Panc1 (cell line): ENCODE data around the gene ZNF222. TPM values are rescaled to one million over a fixed set of nuclear protein-coding genes. Genes with fewer than 3 reads are reported as not detected.

ENCODE experiments used
- ATAC-seq: fragments of 200-7000 bp; cut with Tn5 transposase; 2 replicates; pipeline ENCODE4 v1.9.1; 2020; ENCODE audit warnings: mild to moderate bottlenecking, moderate library complexity
- BruUV-seq: library from RNA; stranded (reverse); fragments of 400-500 nt; replicated peaks from 2 replicates; lab custom pipeline; 2021; lab: Mats Ljungman, UMichigan
- CTCF ChIA-PET: fragments of 300-600 bp; sonication (Branson Sonifier 250); formaldehyde crosslinking; loops from one replicate; lab custom pipeline; 2022; ENCODE audit warnings: antibody characterized with exemption; lab: Charles Lee
- POLR2A ChIA-PET: fragments of 300-600 bp; sonication (Branson Sonifier 250); formaldehyde crosslinking; loops from one replicate; lab custom pipeline; 2022; ENCODE audit warnings: antibody characterized with exemption; lab: Charles Lee
- DNase-seq: peaks from one replicate; pipeline ENCODE4 v3.0.0-alpha.2; 2010; ENCODE audit warnings: low read depth, low spot score
- H3K27ac ChIP-seq: 2 replicates; pipeline ENCODE4 v1.5.1; 2011; ENCODE audit warnings: mild to moderate bottlenecking, low read length, inconsistent platforms
- H3K27me3 ChIP-seq: fragments of 200-500 bp; sonication (Bioruptor generic); 2 replicates; pipeline ENCODE4 v1.6.0; 2014; ENCODE audit warnings: low read length, inconsistent platforms; ENCODE audit not compliant: control insufficient read depth, insufficient read depth
- H3K36me3 ChIP-seq: fragments of 200-500 bp; sonication (Bioruptor generic); 2 replicates; pipeline ENCODE4 v1.5.1; 2014; ENCODE audit warnings: inconsistent platforms, mild to moderate bottlenecking, low read length, moderate library complexity; ENCODE audit not compliant: control insufficient read depth, insufficient read depth
- H3K4me1 ChIP-seq: 2 replicates; pipeline ENCODE4 v1.5.1; 2011; ENCODE audit warnings: inconsistent platforms, mild to moderate bottlenecking, low read length, moderate library complexity; ENCODE audit not compliant: control insufficient read depth, insufficient read depth
- H3K4me3 ChIP-seq, 2 experiments: 2 replicates each; pipeline ENCODE4 v1.5.1; 2011 to 2012; ENCODE audit warnings: low read depth in 2 of 2, low read length in 2 of 2, mild to moderate bottlenecking in 2 of 2, inconsistent platforms in 1 of 2, moderate library complexity in 1 of 2
- H3K9me3 ChIP-seq: fragments of 200-500 bp; sonication (Bioruptor generic); 2 replicates; pipeline ENCODE4 v1.5.1; 2014; ENCODE audit warnings: low read depth, mild to moderate bottlenecking, inconsistent platforms, low read length, moderate library complexity; ENCODE audit not compliant: control insufficient read depth, insufficient read depth
- POLR2AphosphoS5 ChIP-seq: IDR thresholded peaks from 2 replicates; pipeline ENCODE4 v1.6.1; 2012; ENCODE audit warnings: mild to moderate bottlenecking, low read depth, low read length, moderate library complexity
- SIN3A ChIP-seq: IDR thresholded peaks from 2 replicates; pipeline ENCODE4 v1.6.1; 2012; ENCODE audit warnings: low read depth, mild to moderate bottlenecking, low read length, moderate library complexity, borderline replicate concordance; ENCODE audit not compliant: insufficient read depth
- TCF7L2 ChIP-seq: IDR thresholded peaks from 2 replicates; pipeline ENCODE4 v1.6.1; 2011; ENCODE audit warnings: mild to moderate bottlenecking, low read depth, low read length, inconsistent platforms
- in situ Hi-C: cut with HindIII; loops from 2 replicates; pipeline ENCODE4 v1.10.0; 2016; ENCODE audit warnings: low sequenced_read_pairs, low pct_unique_long_range_greater_than_20kb
- intact Hi-C: fragments of 100-400 bp; cut with micrococcal nuclease; formaldehyde crosslinking; loops from one replicate; pipeline ENCODE4 v1.10.0; 2022; ENCODE audit not compliant: unreplicated experiment
- total RNA-seq: library from RNA; stranded (reverse); gene quantifications from one replicate; pipeline ENCODE4 v1.2.1, GENCODE V29; 2021; ENCODE audit not compliant: unreplicated experiment
- TF ChIP-seq, protein P1 (sequence below): fragments of 450-650 bp; IDR thresholded peaks from 2 replicates; pipeline ENCODE4 v1.5.1; 2017; ENCODE audit warnings: mild to moderate bottlenecking
- TF ChIP-seq, protein P2 (sequence below), 2 experiments: IDR thresholded peaks; 2 replicates each; pipeline ENCODE4 v1.6.1; 2011 to 2012; ENCODE audit warnings: low read depth in 2 of 2, control low read depth in 1 of 2, low read length in 1 of 2, mild to moderate bottlenecking in 1 of 2, moderate library complexity in 1 of 2; ENCODE audit not compliant: insufficient read depth in 1 of 2

Gene ZNF222
- total RNA-seq, 1 experiment from 2014 or later = 3.1 TPM

DNA sequence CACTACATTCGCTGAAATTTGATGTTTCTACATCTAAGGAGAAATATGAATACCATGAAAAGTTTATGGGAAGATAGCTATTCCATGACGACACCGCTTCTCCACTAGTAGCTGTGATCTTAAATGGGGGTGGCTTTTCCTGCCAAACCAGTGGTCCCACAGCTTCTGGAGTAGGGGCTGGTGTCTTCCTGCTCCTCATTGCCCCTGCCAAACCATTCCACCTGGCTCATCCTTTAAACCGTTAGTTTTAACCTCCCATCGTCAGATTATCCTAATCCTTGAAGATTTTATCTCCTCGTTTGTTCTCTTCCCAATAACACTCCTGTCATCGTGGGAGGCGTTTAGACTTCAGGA lies 23.0 kb upstream of the ZNF222 start:
- ATAC-seq = no peak
- DNase-seq = no peak
- BruUV-seq = no TSS peak

DNA sequence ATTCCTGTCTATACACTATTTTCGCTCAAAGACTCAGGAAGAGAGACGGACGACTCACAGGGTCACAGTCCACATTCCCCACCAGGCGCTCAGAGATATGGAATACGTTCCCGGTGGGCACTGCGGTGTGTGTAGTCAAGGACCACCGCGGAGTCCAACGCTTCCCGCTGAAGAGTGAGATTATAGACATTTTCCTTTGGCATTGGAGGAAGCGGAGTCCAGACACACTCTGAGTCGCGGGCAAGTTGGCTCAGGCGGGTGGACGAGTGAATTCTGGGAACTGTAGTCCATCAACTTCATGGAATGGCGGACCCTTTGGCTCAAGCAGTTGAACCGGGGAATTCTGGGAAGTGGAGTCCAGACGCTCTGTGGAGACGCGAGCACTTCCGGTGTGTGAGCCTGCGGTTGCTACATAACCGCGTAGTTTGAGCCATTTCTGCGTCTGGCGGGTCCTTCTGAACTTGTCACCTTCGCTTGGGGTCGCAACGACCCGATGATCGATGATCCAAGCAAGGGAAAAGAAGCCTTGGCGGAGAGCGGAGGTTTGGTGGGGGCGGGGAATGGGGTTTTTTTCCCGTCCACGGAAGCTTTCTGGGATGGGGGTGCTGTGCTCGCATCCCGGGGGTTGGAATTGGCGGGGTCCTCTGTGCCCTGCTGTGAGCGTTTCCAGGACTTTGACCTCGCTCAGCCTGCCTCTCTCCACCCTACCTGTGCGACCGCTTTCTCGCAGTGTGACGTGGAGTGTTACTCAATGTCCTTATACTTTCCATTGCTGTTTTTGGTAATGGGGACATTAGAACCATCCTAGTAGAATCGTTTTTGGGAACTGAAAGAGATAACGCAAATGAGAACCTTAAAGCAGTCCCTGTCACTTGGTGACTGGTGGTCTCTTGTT lies 22.4 kb upstream of the ZNF222 start, which contains the start of gene ZNF230:
ZNF230 (plus strand) TSS at position 392 of the 895 bp plus-strand sequence. CDS start 4,122 bp downstream, outside the sequence.
- no peaks in the 10 kb centered on the region for H3K27me3 ChIP-seq
- ATAC-seq = peak; percentile 99
- TSS peak; percentile 93 for BruUV-seq
- TF ChIP-seq, protein P1, sequence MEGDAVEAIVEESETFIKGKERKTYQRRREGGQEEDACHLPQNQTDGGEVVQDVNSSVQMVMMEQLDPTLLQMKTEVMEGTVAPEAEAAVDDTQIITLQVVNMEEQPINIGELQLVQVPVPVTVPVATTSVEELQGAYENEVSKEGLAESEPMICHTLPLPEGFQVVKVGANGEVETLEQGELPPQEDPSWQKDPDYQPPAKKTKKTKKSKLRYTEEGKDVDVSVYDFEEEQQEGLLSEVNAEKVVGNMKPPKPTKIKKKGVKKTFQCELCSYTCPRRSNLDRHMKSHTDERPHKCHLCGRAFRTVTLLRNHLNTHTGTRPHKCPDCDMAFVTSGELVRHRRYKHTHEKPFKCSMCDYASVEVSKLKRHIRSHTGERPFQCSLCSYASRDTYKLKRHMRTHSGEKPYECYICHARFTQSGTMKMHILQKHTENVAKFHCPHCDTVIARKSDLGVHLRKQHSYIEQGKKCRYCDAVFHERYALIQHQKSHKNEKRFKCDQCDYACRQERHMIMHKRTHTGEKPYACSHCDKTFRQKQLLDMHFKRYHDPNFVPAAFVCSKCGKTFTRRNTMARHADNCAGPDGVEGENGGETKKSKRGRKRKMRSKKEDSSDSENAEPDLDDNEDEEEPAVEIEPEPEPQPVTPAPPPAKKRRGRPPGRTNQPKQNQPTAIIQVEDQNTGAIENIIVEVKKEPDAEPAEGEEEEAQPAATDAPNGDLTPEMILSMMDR = no peak
- TF ChIP-seq SIN3A (peak; percentile 60; the same call in 1 of the 2 replicates), TCF7L2 (peak; percentile 62), POLR2AphosphoS5 (peak; percentile 52; the same call in 1 of the 2 replicates)
- TF ChIP-seq, protein P2, sequence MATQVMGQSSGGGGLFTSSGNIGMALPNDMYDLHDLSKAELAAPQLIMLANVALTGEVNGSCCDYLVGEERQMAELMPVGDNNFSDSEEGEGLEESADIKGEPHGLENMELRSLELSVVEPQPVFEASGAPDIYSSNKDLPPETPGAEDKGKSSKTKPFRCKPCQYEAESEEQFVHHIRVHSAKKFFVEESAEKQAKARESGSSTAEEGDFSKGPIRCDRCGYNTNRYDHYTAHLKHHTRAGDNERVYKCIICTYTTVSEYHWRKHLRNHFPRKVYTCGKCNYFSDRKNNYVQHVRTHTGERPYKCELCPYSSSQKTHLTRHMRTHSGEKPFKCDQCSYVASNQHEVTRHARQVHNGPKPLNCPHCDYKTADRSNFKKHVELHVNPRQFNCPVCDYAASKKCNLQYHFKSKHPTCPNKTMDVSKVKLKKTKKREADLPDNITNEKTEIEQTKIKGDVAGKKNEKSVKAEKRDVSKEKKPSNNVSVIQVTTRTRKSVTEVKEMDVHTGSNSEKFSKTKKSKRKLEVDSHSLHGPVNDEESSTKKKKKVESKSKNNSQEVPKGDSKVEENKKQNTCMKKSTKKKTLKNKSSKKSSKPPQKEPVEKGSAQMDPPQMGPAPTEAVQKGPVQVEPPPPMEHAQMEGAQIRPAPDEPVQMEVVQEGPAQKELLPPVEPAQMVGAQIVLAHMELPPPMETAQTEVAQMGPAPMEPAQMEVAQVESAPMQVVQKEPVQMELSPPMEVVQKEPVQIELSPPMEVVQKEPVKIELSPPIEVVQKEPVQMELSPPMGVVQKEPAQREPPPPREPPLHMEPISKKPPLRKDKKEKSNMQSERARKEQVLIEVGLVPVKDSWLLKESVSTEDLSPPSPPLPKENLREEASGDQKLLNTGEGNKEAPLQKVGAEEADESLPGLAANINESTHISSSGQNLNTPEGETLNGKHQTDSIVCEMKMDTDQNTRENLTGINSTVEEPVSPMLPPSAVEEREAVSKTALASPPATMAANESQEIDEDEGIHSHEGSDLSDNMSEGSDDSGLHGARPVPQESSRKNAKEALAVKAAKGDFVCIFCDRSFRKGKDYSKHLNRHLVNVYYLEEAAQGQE (IDR thresholded peaks at IDR 0.05; ENCODE audit: insufficient read depth in 1 of 2, low read depth in 2 of 2, low read length in 1 of 2) = no peak
- H3K4me3 ChIP-seq = peak within 1 kb of the TSS; percentile 73 to 92
- peak; percentile 80 for DNase-seq
- peak within 1 kb of the TSS; percentile 93 for H3K27ac ChIP-seq
- H3K36me3 ChIP-seq = peaks cover 3% of the 10 kb centered on the region; the same call in 1 of the 2 replicates
- intact Hi-C loops (no loop called here), in situ Hi-C loops (no loop called here)
- CTCF ChIA-PET = no interaction called here
- POLR2A ChIA-PET = no interaction called here
- no peaks in the 10 kb centered on the region for H3K9me3 ChIP-seq
- no peaks in the 10 kb centered on the region; the same call in none of the 2 replicates for H3K4me1 ChIP-seq

More for the DNA sequence above, 23.0 kb upstream of the ZNF222 start:
- in situ Hi-C loops = no loop called here
- peaks cover 3% of the 10 kb centered on the region; the same call in 1 of the 2 replicates for H3K36me3 ChIP-seq
- peak overlapping the region; percentile 73 to 92 for H3K4me3 ChIP-seq
- H3K27ac ChIP-seq = peak overlapping the region; percentile 93
- no peaks in the 10 kb centered on the region for H3K27me3 ChIP-seq
- TF ChIP-seq POLR2AphosphoS5 (no peak), SIN3A (no peak), TCF7L2 (no peak)
- TF ChIP-seq, protein P1 = no peak
- TF ChIP-seq, protein P2 (IDR thresholded peaks at IDR 0.05; ENCODE audit: insufficient read depth in 1 of 2, low read depth in 2 of 2, low read length in 1 of 2) = no peak
- ChIA-PET CTCF (no interaction called here), POLR2A (no interaction called here)
- intact Hi-C loops = no loop called here
- H3K4me1 ChIP-seq = no peaks in the 10 kb centered on the region; the same call in none of the 2 replicates
- H3K9me3 ChIP-seq = no peaks in the 10 kb centered on the region
